Lower leg skin (tissue), 4 donors: ENCODE data around the gene TMEM109. TPM values are rescaled to one million over a fixed set of nuclear protein-coding genes. Genes with fewer than 3 reads are reported as not detected.
A peak's percentile ranks its signal among the peaks of the same experiment; 100 is the strongest.

Source experiments
- DNase-seq, 2 donors: peaks; one replicate each; pipeline ENCODE4 v3.0.0-alpha.2; 2019; ENCODE audit warnings: low spot score in 2 of 2
- H3K4me3 ChIP-seq: fragments of 200-600 bp; sonication (generic); 2 replicates; pipeline ENCODE4 v1.5.1; 2017; ENCODE audit warnings: mild to moderate bottlenecking, low read depth; ENCODE audit not compliant: poor library complexity, severe bottlenecking
- CTCF ChIP-seq, 3 donors: fragments of 450-650 bp; IDR thresholded peaks; one replicate each; pipeline ENCODE4 v1.5.1; 2016; ENCODE audit warnings: antibody characterized with exemption in 3 of 3, mild to moderate bottlenecking in 3 of 3, moderate library complexity in 2 of 3
- POLR2A ChIP-seq, 2 donors: fragments of 450-650 bp; IDR thresholded peaks; one replicate each; pipeline ENCODE4 v1.6.1; 2016 to 2017; ENCODE audit warnings: antibody characterized with exemption in 2 of 2, mild to moderate bottlenecking in 1 of 2, moderate library complexity in 1 of 2
- whole genome bisulfite sequencing, 2 donors: methylation state at CpG; one replicate each; pipeline ENCODE4 v1.1.5; 2018; 5-methylcytosine and 5-hydroxymethylcytosine counted together
- intact Hi-C: fragments of 100-400 bp; cut with DNase I; formaldehyde crosslinking; loops from one replicate; pipeline ENCODE4 v1.15.0; 2023; ENCODE audit warnings: low total_unique reads
- total RNA-seq, 4 donors: library from RNA; depleted of rRNA; stranded (reverse); fragments of >200 nt; gene quantifications; one replicate each; pipeline ENCODE4 v1.1.0, GENCODE V29; 2016

TMEM109 gene
- total RNA-seq, 4 donors from 2014 or later: 62.1 to 101 (median 81.8) TPM

- no peak for DNase-seq
- no peak for TF ChIP-seq CTCF (IDR thresholded peaks at IDR 0.05)
- intact Hi-C loops: no loop called here
- H3K4me3 ChIP-seq: no peak overlapping the region
- 94 to 95% methylated on average over 25 to 37 of the region's 37 CpGs for WGBS, 2 donors
Observed at GRCh38 chr11:60933416-60934123, 19.6 kb downstream of the TMEM109 start.

GRCh38 chr11:60934124-60934789 is 20.3 kb downstream of the TMEM109 start:
- intact Hi-C loops: no loop called here
- WGBS, 2 donors: 94 to 95% methylated on average over 40 to 43 of the region's 57 CpGs
- DNase-seq: no peak
- no peak overlapping the region for H3K4me3 ChIP-seq
- TF ChIP-seq CTCF (IDR thresholded peaks at IDR 0.05): no peak
- TF ChIP-seq POLR2A (IDR thresholded peaks at IDR 0.05): no peak

- intact Hi-C loops: no loop called here
- TF ChIP-seq POLR2A (IDR thresholded peaks at IDR 0.05) (no peak), CTCF (IDR thresholded peaks at IDR 0.05) (no peak)
- no peak overlapping the region for H3K4me3 ChIP-seq
- DNase-seq: no peak
- WGBS, 2 donors: 90% methylated on average over 15 to 17 of the region's 21 CpGs
Observed at GRCh38 chr11:60934790-60935605, 21.0 kb downstream of the TMEM109 start.

GRCh38 chr11:60935676-60936442 is 21.9 kb downstream of the TMEM109 start:
- peak in 1 of 2 donors; percentile 81 for DNase-seq
- TF ChIP-seq POLR2A (IDR thresholded peaks at IDR 0.05) (no peak), CTCF (IDR thresholded peaks at IDR 0.05) (no peak)
- WGBS, 2 donors: 83% methylated on average over 23 to 27 of the region's 27 CpGs

GRCh38 chr11:60936467-60937143 is 22.6 kb downstream of the TMEM109 start:
- no peak overlapping the region for H3K4me3 ChIP-seq
- TF ChIP-seq CTCF (IDR thresholded peaks at IDR 0.05) (no peak), POLR2A (IDR thresholded peaks at IDR 0.05) (no peak)
- intact Hi-C loops: no loop called here
- peak in 1 of 2 donors; percentile 82 for DNase-seq
- WGBS, 2 donors: 91 to 94% methylated on average over 11 to 17 of the region's 18 CpGs

More at GRCh38 chr11:60935676-60936442, 21.9 kb downstream of the TMEM109 start:
- intact Hi-C loops: no loop called here
- no peak overlapping the region for H3K4me3 ChIP-seq
